SU-DHL-6 (cell line): Measurements from ENCODE around the gene NEBL.

Experiments
- H2AFZ ChIP-seq: fragments of 200-600 bp; sonication (generic); 2 replicates; pipeline ENCODE4 v1.6.1; 2014; ENCODE audit warnings: low read depth, mild to moderate bottlenecking, moderate library complexity, mixed read lengths, antibody characterized with exemption, low read length; ENCODE audit not compliant: severe bottlenecking
- H3F3A ChIP-seq: fragments of 200-600 bp; shearing (Covaris generic); 2 replicates; pipeline ENCODE4 v1.6.0; 2016; ENCODE audit warnings: antibody characterized with exemption, mild to moderate bottlenecking; ENCODE audit not compliant: insufficient read depth
- H3K27ac ChIP-seq: fragments of 200-600 bp; sonication (generic); 2 replicates; pipeline ENCODE4 v1.5.1; 2016; ENCODE audit warnings: low read depth, mild to moderate bottlenecking, low read length, moderate library complexity, mixed read lengths
- H3K27me3 ChIP-seq: fragments of 200-600 bp; sonication (generic), shearing (Covaris generic); 2 replicates; pipeline ENCODE4 v1.6.0; 2014; ENCODE audit warnings: mild to moderate bottlenecking, low read length
- H3K36me3 ChIP-seq: fragments of 200-600 bp; sonication (generic); 2 replicates; pipeline ENCODE4 v1.6.1; 2014; ENCODE audit warnings: mild to moderate bottlenecking, low read length, mixed read lengths
- H3K4me2 ChIP-seq: fragments of 300-600, 200-600 bp; shearing (Covaris generic), sonication (generic); 2 replicates; pipeline ENCODE4 v1.6.0; 2014; ENCODE audit warnings: low read length, low read depth, mild to moderate bottlenecking; ENCODE audit not compliant: poor library complexity, severe bottlenecking
- H3K4me3 ChIP-seq: fragments of 200-600 bp; sonication (generic); 2 replicates; pipeline ENCODE4 v1.5.1; 2014; ENCODE audit warnings: antibody characterized with exemption, low read length, mild to moderate bottlenecking, mixed read lengths; ENCODE audit not compliant: insufficient read depth, poor library complexity, severe bottlenecking
- H3K79me2 ChIP-seq: fragments of 200-600 bp; sonication (generic); 2 replicates; pipeline ENCODE4 v1.6.1; 2014; ENCODE audit warnings: mild to moderate bottlenecking, low read length, moderate library complexity; ENCODE audit not compliant: insufficient read depth
- H3K9ac ChIP-seq: fragments of 200-600 bp; sonication (generic); 2 replicates; pipeline ENCODE4 v1.7.0; 2014; ENCODE audit warnings: mild to moderate bottlenecking, low read length
- H3K9me2 ChIP-seq: fragments of 200-600 bp; sonication (generic); replicated peaks from 2 replicates; pipeline ENCODE4 v1.6.1; 2014; ENCODE audit warnings: low read length; ENCODE audit not compliant: insufficient read depth
- H3K9me3 ChIP-seq: fragments of 200-600 bp; sonication (generic); 2 replicates; pipeline ENCODE4 v1.6.1; 2014; ENCODE audit warnings: low read length, mixed read lengths; ENCODE audit not compliant: insufficient read depth
- H4K20me1 ChIP-seq: fragments of 200-600 bp; sonication (generic); 2 replicates; pipeline ENCODE4 v1.6.1; 2014; ENCODE audit warnings: low read depth, mild to moderate bottlenecking, antibody characterized with exemption, low read length, moderate library complexity, mixed read lengths
- EZH2phosphoT487 ChIP-seq: fragments of 200-600 bp; sonication (generic), shearing (Covaris generic); conservative IDR thresholded peaks from 2 replicates; pipeline ENCODE4 v1.6.1; 2018; ENCODE audit warnings: mild to moderate bottlenecking, antibody characterized with exemption, low read length, moderate library complexity, mixed read lengths
- TF ChIP-seq, protein P1 (sequence below): fragments of 200-600 bp; sonication (generic); IDR thresholded peaks from one replicate; pipeline ENCODE4 v1.5.1; 2017; ENCODE audit warnings: antibody characterized with exemption, mild to moderate bottlenecking, low read length, moderate library complexity; ENCODE audit not compliant: insufficient read depth, poor library complexity, severe bottlenecking

NEBL gene

DNA sequence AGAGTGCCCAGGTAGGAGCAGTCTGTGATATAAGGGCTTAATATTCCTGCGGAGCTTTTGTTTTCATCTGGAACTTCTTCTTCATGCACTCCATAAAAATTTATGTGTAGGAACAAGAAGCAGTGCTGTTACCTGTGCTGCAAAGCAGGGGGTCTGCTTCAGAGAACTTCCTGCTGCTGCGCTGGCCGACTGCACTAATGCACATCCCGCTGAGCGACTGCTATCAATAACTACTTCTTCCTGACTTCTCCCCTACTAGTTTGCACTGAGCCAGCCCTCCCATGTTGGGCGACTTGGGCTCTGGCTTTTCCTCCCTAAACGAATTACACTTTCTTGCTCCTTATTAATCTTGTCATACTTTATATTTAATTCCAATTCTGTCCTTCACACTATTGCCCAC is 150.3 kb downstream of the NEBL start:
- Histone ChIP-seq H3K27me3 (no peaks in the 10 kb centered on the region), H3K27ac (no peak overlapping the region), H3K4me2 (no peak overlapping the region), H3F3A (no peaks in the 10 kb centered on the region), H4K20me1 (no peaks in the 10 kb centered on the region), H3K9ac (no peak overlapping the region), H3K9me3 (no peaks in the 10 kb centered on the region), H2AFZ (no peak overlapping the region), H3K36me3 (no peaks in the 10 kb centered on the region), H3K79me2 (no peaks in the 10 kb centered on the region), H3K4me3 (no peak overlapping the region), H3K9me2 (no peaks in the 10 kb centered on the region)
- TF ChIP-seq, protein P1, sequence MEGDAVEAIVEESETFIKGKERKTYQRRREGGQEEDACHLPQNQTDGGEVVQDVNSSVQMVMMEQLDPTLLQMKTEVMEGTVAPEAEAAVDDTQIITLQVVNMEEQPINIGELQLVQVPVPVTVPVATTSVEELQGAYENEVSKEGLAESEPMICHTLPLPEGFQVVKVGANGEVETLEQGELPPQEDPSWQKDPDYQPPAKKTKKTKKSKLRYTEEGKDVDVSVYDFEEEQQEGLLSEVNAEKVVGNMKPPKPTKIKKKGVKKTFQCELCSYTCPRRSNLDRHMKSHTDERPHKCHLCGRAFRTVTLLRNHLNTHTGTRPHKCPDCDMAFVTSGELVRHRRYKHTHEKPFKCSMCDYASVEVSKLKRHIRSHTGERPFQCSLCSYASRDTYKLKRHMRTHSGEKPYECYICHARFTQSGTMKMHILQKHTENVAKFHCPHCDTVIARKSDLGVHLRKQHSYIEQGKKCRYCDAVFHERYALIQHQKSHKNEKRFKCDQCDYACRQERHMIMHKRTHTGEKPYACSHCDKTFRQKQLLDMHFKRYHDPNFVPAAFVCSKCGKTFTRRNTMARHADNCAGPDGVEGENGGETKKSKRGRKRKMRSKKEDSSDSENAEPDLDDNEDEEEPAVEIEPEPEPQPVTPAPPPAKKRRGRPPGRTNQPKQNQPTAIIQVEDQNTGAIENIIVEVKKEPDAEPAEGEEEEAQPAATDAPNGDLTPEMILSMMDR: no peak
- no peak for TF ChIP-seq EZH2phosphoT487

DNA sequence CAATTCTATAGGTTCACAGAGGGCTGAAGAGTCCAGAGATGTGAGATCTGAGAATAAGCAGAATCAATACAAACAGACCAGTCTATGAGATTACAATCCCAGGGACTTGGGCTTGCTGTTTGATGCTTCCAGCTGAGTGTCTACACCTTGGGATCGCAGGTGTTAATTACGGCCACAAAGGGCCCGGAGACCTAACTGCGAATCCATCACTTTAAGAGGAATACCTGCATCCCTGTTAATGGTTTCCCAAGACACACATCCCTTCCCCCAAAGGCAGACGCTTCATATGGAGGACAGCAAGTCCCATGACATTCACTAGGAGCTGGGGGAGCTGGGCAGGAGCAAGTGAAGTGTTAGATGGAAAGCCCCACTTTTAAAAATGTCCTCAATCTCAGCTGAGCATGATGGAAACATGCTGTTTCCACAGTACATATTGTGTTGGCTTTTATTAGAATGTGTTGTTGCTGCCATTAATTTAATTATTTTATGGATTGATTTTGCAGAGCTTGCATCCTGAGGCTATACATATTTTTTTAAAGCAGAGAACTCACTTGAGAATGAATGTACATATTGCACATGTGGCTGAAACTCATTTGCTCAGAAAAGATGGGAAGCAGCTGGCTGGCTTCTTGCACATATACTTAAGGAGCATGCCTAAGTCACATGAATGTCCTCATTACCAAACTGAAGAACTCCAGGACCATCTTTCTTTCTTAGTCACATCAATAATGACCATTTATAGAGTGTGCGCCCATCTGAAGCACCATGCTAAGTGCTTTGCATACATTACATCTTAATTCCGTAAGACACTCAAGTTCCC is 151.3 kb downstream of the NEBL start:
- TF ChIP-seq EZH2phosphoT487: no peak
- TF ChIP-seq, protein P1: no peak
- Histone ChIP-seq H3K36me3 (no peaks in the 10 kb centered on the region), H3K4me3 (no peak overlapping the region)

DNA sequence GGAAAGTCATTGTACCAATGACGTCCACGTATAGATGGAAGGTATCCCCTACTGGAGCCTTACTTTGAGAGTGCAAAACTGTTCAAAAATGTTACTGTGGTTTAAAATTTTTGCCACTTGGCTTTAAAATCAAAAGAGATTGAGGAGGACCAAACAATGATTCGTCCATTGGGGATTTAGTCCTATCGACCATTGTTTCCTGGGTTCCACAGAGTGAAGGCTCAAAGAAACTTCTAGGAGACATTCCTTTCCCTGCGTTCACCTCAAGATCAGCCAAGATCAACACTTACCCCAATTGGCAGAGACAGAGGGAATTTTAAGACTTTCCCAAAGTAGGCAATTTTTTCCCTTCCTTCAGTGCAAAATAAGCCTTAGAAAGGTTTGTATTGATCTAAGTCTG is 152.3 kb downstream of the NEBL start:
- no peaks in the 10 kb centered on the region for H3K27me3 ChIP-seq
- H3K9me2 ChIP-seq: no peaks in the 10 kb centered on the region
- H3K9ac ChIP-seq: no peak overlapping the region
- no peak overlapping the region for H3K4me2 ChIP-seq
- H3K9me3 ChIP-seq: no peaks in the 10 kb centered on the region
- H3K79me2 ChIP-seq: no peaks in the 10 kb centered on the region
- TF ChIP-seq, protein P1: no peak
- TF ChIP-seq EZH2phosphoT487: no peak
- no peak overlapping the region for H3K4me3 ChIP-seq
- no peak overlapping the region for H3K27ac ChIP-seq
- H4K20me1 ChIP-seq: no peaks in the 10 kb centered on the region
- H3F3A ChIP-seq: no peaks in the 10 kb centered on the region
- no peaks in the 10 kb centered on the region for H3K36me3 ChIP-seq
- no peak overlapping the region for H2AFZ ChIP-seq

More for the DNA sequence above, 151.3 kb downstream of the NEBL start:
- H3K4me2 ChIP-seq: no peak overlapping the region
- no peak overlapping the region for H3K27ac ChIP-seq
- H3K9me3 ChIP-seq: no peaks in the 10 kb centered on the region
- no peaks in the 10 kb centered on the region for H3K79me2 ChIP-seq
- no peaks in the 10 kb centered on the region for H4K20me1 ChIP-seq
- no peaks in the 10 kb centered on the region for H3F3A ChIP-seq
- H3K9me2 ChIP-seq: no peaks in the 10 kb centered on the region
- H3K9ac ChIP-seq: no peak overlapping the region
- H2AFZ ChIP-seq: no peak overlapping the region
- H3K27me3 ChIP-seq: no peaks in the 10 kb centered on the region
